HT1080 (cell line): ENCODE data around the gene CSNK1A1. TPM values are rescaled to one million over a fixed set of nuclear protein-coding genes. Genes with fewer than 3 reads are reported as not detected.

Source experiments
- total RNA-seq: library from RNA; depleted of rRNA; stranded (reverse); fragments of >200 nt; shearing (Covaris generic); gene quantifications from 2 replicates; pipeline ENCODE4 v1.2.3, GENCODE V29; 2014; rRNA removed

CSNK1A1 gene
- total RNA-seq, 1 experiment from 2014 or later = 454 TPM

Other genes starting within 250 kb of the CSNK1A1 start
- 24.4 and 28.0 TPM in 2 replicates for gene GRPEL2, start 205.9 kb downstream of the CSNK1A1 start, total RNA-seq
- gene PCYOX1L, start 193.4 kb downstream of the CSNK1A1 start, total RNA-seq = 4.8 and 4.9 TPM in 2 replicates
- not detected in 2 replicates for gene IL17B, start 172.1 kb downstream of the CSNK1A1 start, total RNA-seq
- gene ARHGEF37, start 30.1 kb upstream of the CSNK1A1 start, total RNA-seq = 0.02 and 0.03 TPM in 2 replicates
- 3.4 and 3.5 TPM in 2 replicates for gene PPARGC1B, start 178.9 kb upstream of the CSNK1A1 start, total RNA-seq